ENCODE measurements around the gene FANCE. TPM values are rescaled to one million over a fixed set of nuclear protein-coding genes. Genes with fewer than 3 reads are reported as not detected.

FANCE gene
- polyA plus RNA-seq, 1 donor from 2014 or later = 7.1 TPM

GRCh38 chr6:35426074-35426473 is 26.1 kb upstream of the FANCE start:
- no peak overlapping the region for H3K9ac ChIP-seq (ENCODE audit: low read length)
- no peaks in the 10 kb centered on the region for H3K9me2 ChIP-seq (ENCODE audit: insufficient read depth, low read length)
- no peaks in the 10 kb centered on the region for H3K27me3 ChIP-seq (ENCODE audit: insufficient read depth, low read depth, low read length)
- no peaks in the 10 kb centered on the region for H3K9me3 ChIP-seq (ENCODE audit: low read length)
- no peak for TF ChIP-seq RAD21 (conservative IDR thresholded peaks at IDR 0.05)
- TF ChIP-seq CTCF (IDR thresholded peaks at IDR 0.05; ENCODE audit: poor library complexity, severe bottlenecking) = no peak
- no peak for TF ChIP-seq SMC3 (conservative IDR thresholded peaks at IDR 0.05; ENCODE audit: poor library complexity)
- TF ChIP-seq TAF1 (IDR thresholded peaks at IDR 0.05; ENCODE audit: low read depth) = no peak
- TF ChIP-seq REST (IDR thresholded peaks at IDR 0.05; ENCODE audit: borderline replicate concordance) = no peak
- no peak for TF ChIP-seq POLR2AphosphoS5 (IDR thresholded peaks at IDR 0.05)
- no peak for TF ChIP-seq EZH2 (IDR thresholded peaks at IDR 0.05; ENCODE audit: borderline replicate concordance, insufficient read depth, low read length, poor library complexity, severe bottlenecking)
- no peak for TF ChIP-seq EP300 (conservative IDR thresholded peaks at IDR 0.05; ENCODE audit: poor library complexity, severe bottlenecking)
- TF ChIP-seq MXI1 (conservative IDR thresholded peaks at IDR 0.05; ENCODE audit: poor library complexity, severe bottlenecking) = no peak
- no peak overlapping the region for H2AFZ ChIP-seq (ENCODE audit: low read depth, low read length)
- no peaks in the 10 kb centered on the region for H4K20me1 ChIP-seq (ENCODE audit: insufficient read depth)
- no peaks in the 10 kb centered on the region for H3K79me2 ChIP-seq (replicated peaks; ENCODE audit: insufficient read depth, low read length)
- no peaks in the 10 kb centered on the region for H3K36me3 ChIP-seq (ENCODE audit: insufficient read depth, low read length)
- no peak overlapping the region for H3K27ac ChIP-seq (ENCODE audit: low read length)
- no peaks in the 10 kb centered on the region for H3F3A ChIP-seq (ENCODE audit: insufficient read depth, low read length, poor library complexity, severe bottlenecking)
- H3K4me3 ChIP-seq (ENCODE audit: low read length) = no peak overlapping the region
- H3K4me2 ChIP-seq (ENCODE audit: low read length) = no peak overlapping the region

- Histone ChIP-seq H3K9ac (ENCODE audit: low read length) (no peak overlapping the region), H3K36me3 (ENCODE audit: insufficient read depth, low read length) (no peaks in the 10 kb centered on the region), H3K27ac (ENCODE audit: low read length) (no peak overlapping the region), H2AFZ (ENCODE audit: low read depth, low read length) (no peak overlapping the region), H4K20me1 (ENCODE audit: insufficient read depth) (no peaks in the 10 kb centered on the region), H3K27me3 (ENCODE audit: insufficient read depth, low read depth, low read length) (no peaks in the 10 kb centered on the region), H3K4me3 (ENCODE audit: low read length) (no peak overlapping the region), H3F3A (ENCODE audit: insufficient read depth, low read length, poor library complexity, severe bottlenecking) (no peaks in the 10 kb centered on the region), H3K9me2 (ENCODE audit: insufficient read depth, low read length) (no peaks in the 10 kb centered on the region), H3K4me2 (ENCODE audit: low read length) (no peak overlapping the region), H3K79me2 (replicated peaks; ENCODE audit: insufficient read depth, low read length) (no peaks in the 10 kb centered on the region), H3K9me3 (ENCODE audit: low read length) (no peaks in the 10 kb centered on the region)
- TF ChIP-seq CTCF (IDR thresholded peaks at IDR 0.05; ENCODE audit: poor library complexity, severe bottlenecking) = no peak
- TF ChIP-seq MXI1 (conservative IDR thresholded peaks at IDR 0.05; ENCODE audit: poor library complexity, severe bottlenecking) = no peak
- TF ChIP-seq EP300 (conservative IDR thresholded peaks at IDR 0.05; ENCODE audit: poor library complexity, severe bottlenecking) = no peak
- no peak for TF ChIP-seq RAD21 (conservative IDR thresholded peaks at IDR 0.05)
- no peak for TF ChIP-seq SMC3 (conservative IDR thresholded peaks at IDR 0.05; ENCODE audit: poor library complexity)
- TF ChIP-seq REST (IDR thresholded peaks at IDR 0.05; ENCODE audit: borderline replicate concordance) = no peak
- TF ChIP-seq EZH2 (IDR thresholded peaks at IDR 0.05; ENCODE audit: borderline replicate concordance, insufficient read depth, low read length, poor library complexity, severe bottlenecking) = no peak
- no peak for TF ChIP-seq TAF1 (IDR thresholded peaks at IDR 0.05; ENCODE audit: low read depth)
- TF ChIP-seq POLR2AphosphoS5 (IDR thresholded peaks at IDR 0.05) = no peak
These were observed 24.7 kb upstream of the FANCE start for GRCh38 chr6:35427435-35427834.
